Renal cortical epithelial cell (primary cell): ENCODE data around the gene TSSC4. TPM values are rescaled to one million over a fixed set of nuclear protein-coding genes. Genes with fewer than 3 reads are reported as not detected.

Experiments used
- DNase-seq: peaks from one replicate; pipeline ENCODE4 v3.0.0-alpha.2; 2011; ENCODE audit warnings: low read depth
- total RNA-seq: library from RNA; depleted of rRNA; stranded (reverse); fragments of >200 nt; gene quantifications from 2 replicates; pipeline ENCODE4 v1.2.3, GENCODE V29; 2014

TSSC4 gene
- total RNA-seq, 1 donor from 2014 or later: 46.1 TPM

- DNase-seq: no peak
Measured at GRCh38 chr11:2369320-2369719, 31.2 kb upstream of the TSSC4 start.

- DNase-seq: no peak
Measured at GRCh38 chr11:2369896-2370295, 30.7 kb upstream of the TSSC4 start.

- no peak for DNase-seq
Measured at GRCh38 chr11:2374456-2375201, 25.9 kb upstream of the TSSC4 start.

GRCh38 chr11:2375341-2375853, 25.2 kb upstream of the TSSC4 start:
- peak; percentile 7 for DNase-seq

- DNase-seq: peak; percentile 92
Measured at GRCh38 chr11:2375964-2376551, 24.5 kb upstream of the TSSC4 start.

- DNase-seq: no peak
Measured at GRCh38 chr11:2376751-2377451, 23.6 kb upstream of the TSSC4 start, which contains the start of gene CD81. CD81 (plus strand) TSS chr11:2377310; CDS start chr11:2377550, 240 bp downstream.

GRCh38 chr11:2377511-2378443, 22.8 kb upstream of the TSSC4 start:
- no peak for DNase-seq

- DNase-seq: no peak
Measured at GRCh38 chr11:2378527-2379210, 21.9 kb upstream of the TSSC4 start.

GRCh38 chr11:2379466-2380174, 20.9 kb upstream of the TSSC4 start:
- no peak for DNase-seq

GRCh38 chr11:2380396-2380795, 20.2 kb upstream of the TSSC4 start:
- no peak for DNase-seq

GRCh38 chr11:2380807-2381350, 19.7 kb upstream of the TSSC4 start:
- DNase-seq: no peak

GRCh38 chr11:2381494-2382128, 18.9 kb upstream of the TSSC4 start:
- DNase-seq: no peak

- DNase-seq: no peak
Measured at GRCh38 chr11:2382129-2382517, 18.4 kb upstream of the TSSC4 start.

- no peak for DNase-seq
Measured at GRCh38 chr11:2382936-2383851, 17.4 kb upstream of the TSSC4 start.

- peak; percentile 14 for DNase-seq
Measured at GRCh38 chr11:2383852-2384804, 16.4 kb upstream of the TSSC4 start.

GRCh38 chr11:2385156-2386151, 15.1 kb upstream of the TSSC4 start:
- no peak for DNase-seq
